HG02981 (cell line): Measurements from ENCODE around the gene REL.

ENCODE experiments used
- ATAC-seq: cut with Tn5 transposase; IDR thresholded peaks from one replicate; pipeline ENCODE4 v1.9.1; 2021; ENCODE audit warnings: mild to moderate bottlenecking, moderate library complexity; ENCODE audit not compliant: unreplicated experiment

REL gene

GRCh38 chr2:60963190-60963589 lies 81.8 kb downstream of the REL start:
- ATAC-seq, result no peak

DNA sequence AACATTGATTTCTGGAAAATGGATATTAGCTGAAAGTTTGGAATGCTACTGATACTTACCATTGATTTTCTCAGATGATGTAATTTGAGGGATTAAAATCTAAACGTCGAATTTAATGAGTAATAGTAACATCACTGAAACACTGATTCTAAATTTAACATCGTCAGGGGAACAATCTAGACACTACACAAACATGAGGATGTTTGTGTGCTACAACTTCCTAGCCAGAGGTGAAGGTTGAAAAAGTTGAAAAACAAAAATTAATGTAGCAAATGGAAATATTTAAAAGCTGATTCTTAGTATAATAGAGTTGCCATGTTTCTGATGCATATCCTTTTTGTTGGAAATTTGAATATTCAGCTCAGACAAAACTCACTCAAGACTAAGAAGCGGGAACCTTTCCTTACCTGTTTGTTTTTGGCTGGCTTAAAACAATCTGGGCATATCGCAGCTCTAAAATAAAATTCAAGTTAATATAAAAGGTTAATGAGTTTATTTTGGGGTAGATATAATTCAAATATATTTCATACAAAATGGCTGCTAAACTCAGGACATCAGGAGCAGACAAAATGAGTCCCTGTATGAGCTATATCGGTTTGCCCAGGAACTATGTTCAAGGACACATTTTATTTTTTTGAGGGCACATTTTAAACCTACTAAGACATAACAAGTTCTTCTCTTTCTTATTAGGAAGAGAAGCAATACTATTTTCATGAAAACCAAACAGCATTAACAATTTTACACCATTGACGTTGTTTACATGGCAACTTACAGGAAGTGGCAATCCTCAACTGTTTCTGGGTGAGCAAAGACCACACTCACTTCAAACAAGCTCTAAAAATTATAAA lies 83.5 kb downstream of the REL start:
- ATAC-seq, result no peak

DNA sequence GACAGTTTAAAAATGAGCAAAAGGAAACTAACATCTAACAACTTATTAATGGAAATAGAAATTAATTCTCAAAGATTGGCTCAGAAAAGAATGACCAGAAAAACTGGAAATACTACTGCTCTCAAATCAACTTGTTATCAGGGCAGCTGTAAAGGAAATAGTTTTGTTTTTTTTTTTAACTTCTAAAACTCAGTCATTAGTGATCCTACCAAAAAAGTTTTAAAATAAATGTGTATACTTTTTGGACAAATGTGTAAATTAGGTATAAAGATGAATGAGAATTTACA lies 84.1 kb downstream of the REL start:
- no peak for ATAC-seq

- ATAC-seq, result peak; percentile 56
Observed at GRCh38 chr2:60966507-60967405, 85.4 kb downstream of the REL start.

DNA sequence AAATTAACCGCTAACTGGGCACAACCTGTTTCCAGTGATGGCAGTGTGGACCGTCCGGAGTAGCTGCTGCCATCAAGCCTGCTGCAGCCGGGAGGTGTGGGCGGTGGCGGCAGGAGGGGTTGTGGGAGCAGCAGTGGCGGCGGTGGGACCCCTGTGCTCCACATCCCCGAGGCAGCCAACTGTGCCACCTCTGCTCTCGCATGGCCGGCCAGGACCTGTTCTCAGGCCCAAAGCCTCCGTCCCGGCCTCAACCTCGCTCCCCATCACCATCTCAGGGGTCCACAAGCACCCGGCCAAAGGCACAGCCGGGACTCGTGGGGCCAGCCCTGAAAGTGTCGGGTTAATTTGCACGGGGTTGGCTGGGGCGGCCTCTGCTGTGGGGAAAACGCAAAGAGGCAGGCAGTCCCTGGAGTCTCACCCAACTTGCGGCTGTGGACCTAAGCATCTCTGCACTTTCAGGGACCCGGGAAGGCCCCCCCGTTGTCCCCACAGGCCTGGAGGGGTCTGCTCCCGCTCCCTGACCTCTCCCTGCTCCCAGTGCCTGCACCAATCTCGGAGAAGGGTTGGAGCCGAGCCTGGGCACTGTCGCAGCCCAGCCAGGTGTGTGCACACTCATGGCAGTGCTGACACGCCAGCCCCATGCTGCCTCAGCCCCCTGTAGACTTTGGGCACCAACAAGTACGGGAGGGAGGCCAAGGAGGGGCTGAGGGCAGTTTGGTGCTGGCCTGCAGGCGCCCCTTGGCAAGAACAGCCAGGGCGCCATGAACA lies 91.7 kb downstream of the REL start:
- ATAC-seq, result no peak

- ATAC-seq, result no peak
Observed at GRCh38 chr2:60973705-60974104, 92.3 kb downstream of the REL start.

- ATAC-seq, result no peak
Observed at GRCh38 chr2:60974652-60975051, 93.3 kb downstream of the REL start.
